Measurements from ENCODE around the gene RAP1A.
A peak's percentile ranks its signal among the peaks of the same experiment; 100 is the strongest.

The RAP1A gene

DNA sequence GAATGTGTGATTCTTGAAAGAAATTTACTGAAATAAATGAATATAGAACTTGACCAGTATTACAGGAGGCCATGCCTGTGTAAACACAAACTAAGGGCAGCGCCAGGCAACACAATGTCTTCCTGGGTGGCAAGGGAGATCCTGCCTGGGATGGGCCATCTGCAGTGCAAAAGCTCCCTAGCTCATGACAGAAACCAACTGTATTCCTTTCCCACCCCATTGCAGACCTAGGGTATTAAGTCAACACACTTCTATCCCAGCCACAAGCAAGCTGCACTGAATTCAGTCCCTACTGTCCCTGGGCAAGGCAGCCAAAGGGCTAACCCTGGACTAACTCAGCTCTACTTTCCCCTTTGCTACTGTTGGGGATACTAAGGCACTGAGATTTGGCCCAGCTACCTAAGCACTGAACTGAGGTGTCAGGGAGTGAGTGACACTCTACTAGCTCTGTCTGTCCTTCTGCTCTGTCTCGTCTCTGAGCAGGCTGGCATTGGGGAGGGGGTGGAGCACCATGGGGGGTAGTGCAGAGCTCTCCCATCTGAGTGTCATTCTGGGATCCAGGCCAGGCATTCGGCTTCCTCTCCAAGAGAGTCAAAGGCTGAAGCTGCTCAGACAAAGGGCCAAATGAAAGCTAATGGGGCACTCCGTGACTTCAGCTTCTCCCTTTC is 117.1 kb downstream of the RAP1A start:
- in situ Hi-C loops (cut with HindIII; ENCODE audit: low pct_ligation_motif_present, low sequenced_read_pairs) = no loop called here

DNA sequence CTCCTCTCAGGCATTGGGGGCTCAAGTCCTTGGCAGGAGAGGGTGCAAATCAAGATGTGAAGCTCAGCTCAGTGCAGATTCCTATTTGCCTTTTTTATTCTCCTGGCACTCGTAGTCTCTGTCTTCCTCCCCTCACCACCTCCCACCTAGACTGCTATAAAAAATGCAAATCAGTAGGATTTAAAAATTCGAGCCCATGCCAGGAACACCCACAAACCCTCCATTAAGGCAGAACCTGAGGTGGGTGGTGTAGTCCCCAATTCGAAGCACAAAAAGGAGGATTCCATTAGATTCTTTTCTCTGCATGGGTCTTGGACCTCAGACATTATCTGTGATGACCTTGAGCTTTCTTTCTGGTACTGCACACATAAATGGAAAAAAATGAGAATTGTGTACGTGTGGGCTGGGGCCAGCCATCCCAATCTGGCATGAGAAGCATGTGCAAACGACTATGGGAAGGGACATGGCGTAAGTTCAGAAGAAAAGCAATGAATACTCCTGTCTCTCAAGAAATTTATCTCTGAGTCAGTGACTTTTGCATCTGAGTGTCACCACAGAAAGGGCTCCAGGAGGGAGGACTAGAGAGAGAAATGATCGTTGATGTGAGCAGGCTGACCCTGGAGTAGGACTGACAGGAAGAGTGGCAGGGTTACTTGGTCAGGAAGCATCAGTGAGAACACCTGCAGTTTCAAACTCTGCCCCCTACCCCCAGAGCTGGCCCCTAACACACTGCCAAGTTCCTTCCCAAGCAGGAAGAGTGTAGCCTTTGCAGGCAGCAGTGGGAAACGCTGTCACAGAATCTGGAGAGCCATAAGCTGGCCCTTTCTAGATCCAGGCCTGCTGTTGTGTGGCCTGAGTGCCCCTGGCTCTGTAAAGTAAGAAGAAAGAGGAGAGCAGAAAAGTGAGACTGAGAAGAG is 117.9 kb downstream of the RAP1A start:
- no peak overlapping the region for H3K4me3 ChIP-seq (ENCODE audit: low read depth, low read length)
- H3K27ac ChIP-seq = no peak overlapping the region
- TF ChIP-seq, protein P1, sequence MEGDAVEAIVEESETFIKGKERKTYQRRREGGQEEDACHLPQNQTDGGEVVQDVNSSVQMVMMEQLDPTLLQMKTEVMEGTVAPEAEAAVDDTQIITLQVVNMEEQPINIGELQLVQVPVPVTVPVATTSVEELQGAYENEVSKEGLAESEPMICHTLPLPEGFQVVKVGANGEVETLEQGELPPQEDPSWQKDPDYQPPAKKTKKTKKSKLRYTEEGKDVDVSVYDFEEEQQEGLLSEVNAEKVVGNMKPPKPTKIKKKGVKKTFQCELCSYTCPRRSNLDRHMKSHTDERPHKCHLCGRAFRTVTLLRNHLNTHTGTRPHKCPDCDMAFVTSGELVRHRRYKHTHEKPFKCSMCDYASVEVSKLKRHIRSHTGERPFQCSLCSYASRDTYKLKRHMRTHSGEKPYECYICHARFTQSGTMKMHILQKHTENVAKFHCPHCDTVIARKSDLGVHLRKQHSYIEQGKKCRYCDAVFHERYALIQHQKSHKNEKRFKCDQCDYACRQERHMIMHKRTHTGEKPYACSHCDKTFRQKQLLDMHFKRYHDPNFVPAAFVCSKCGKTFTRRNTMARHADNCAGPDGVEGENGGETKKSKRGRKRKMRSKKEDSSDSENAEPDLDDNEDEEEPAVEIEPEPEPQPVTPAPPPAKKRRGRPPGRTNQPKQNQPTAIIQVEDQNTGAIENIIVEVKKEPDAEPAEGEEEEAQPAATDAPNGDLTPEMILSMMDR (IDR thresholded peaks at IDR 0.05; ENCODE audit: low read depth, low read length, missing control alignments) = no peak
- no peaks in the 10 kb centered on the region for H3K36me3 ChIP-seq (replicated peaks)
- H3K27me3 ChIP-seq (replicated peaks) = no peaks in the 10 kb centered on the region
- no peak for DNase-seq
- in situ Hi-C loops (cut with HindIII; ENCODE audit: low pct_ligation_motif_present, low sequenced_read_pairs) = no loop called here

More for the DNA sequence above, 117.1 kb downstream of the RAP1A start:
- no peaks in the 10 kb centered on the region for H3K36me3 ChIP-seq (replicated peaks)
- TF ChIP-seq, protein P1 (IDR thresholded peaks at IDR 0.05; ENCODE audit: low read depth, low read length, missing control alignments) = no peak
- no peak overlapping the region for H3K4me3 ChIP-seq (ENCODE audit: low read depth, low read length)
- H3K27me3 ChIP-seq (replicated peaks) = no peaks in the 10 kb centered on the region
- DNase-seq = no peak
- no peak overlapping the region for H3K27ac ChIP-seq

DNA sequence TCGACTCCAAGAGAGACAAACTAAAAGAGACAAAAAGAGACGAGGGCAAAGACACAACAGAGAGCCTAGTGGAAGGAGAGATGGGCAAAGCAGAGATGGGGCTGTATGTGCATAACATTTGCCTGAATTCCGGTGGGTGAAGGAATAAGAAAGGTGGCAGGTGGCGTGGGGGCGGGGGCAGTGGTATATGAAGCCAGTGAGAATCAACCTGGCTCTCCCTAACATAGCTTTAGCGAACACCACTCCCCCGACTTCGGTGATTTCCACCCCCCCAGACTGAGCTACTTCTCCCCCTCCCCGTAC is 118.5 kb downstream of the RAP1A start:
- DNase-seq = no peak
- no peaks in the 10 kb centered on the region for H3K27me3 ChIP-seq (replicated peaks)
- H3K36me3 ChIP-seq (replicated peaks) = no peaks in the 10 kb centered on the region
- TF ChIP-seq, protein P1 (IDR thresholded peaks at IDR 0.05; ENCODE audit: low read depth, low read length, missing control alignments) = no peak
- in situ Hi-C loops (cut with HindIII; ENCODE audit: low pct_ligation_motif_present, low sequenced_read_pairs) = no loop called here
- no peak overlapping the region for H3K27ac ChIP-seq
- H3K4me3 ChIP-seq (ENCODE audit: low read depth, low read length) = peak overlapping the region; percentile 64

DNA sequence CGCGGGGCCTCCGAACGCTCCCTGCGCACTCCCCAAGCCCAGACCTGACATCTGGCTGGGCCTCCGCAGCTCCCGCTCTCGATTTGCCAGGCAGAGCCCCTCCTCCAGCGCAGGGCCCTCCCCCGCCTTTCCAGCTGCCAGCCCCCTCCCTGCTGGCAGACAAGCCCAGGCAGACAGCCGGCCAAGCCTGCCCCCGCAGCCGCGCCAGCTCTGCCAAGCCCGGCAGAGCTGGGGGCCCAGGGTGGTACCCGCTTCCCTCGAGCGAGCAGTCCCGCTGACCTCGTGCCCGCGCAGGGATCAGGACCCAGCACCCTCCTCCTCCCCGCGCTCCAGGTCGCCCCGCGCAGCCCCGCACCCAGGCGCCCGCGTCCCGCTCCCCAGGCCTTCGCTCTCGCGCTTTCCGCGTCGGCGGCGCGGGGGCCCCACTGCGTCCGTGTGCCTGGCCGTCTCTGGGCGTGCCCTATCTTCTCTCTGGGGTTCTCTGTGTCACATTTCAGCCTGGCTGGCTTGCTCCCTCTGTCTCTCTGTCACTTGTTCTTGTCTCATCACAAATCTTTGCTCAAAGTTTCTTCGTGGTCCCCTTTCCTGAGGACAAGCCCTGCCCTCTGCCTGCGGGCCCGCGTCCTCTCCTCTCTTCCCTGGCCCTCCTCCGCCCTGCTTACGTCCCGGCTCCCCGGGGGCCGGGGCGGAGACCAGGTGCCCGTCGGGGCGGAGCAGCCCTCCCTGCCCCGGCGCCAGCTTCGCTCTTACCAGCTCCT is 119.0 kb downstream of the RAP1A start:
- in situ Hi-C loops (cut with HindIII; ENCODE audit: low pct_ligation_motif_present, low sequenced_read_pairs) = no loop called here
- H3K27ac ChIP-seq = no peak overlapping the region
- DNase-seq = no peak
- peak overlapping the region; percentile 64 for H3K4me3 ChIP-seq (ENCODE audit: low read depth, low read length)
- TF ChIP-seq, protein P1 (IDR thresholded peaks at IDR 0.05; ENCODE audit: low read depth, low read length, missing control alignments) = no peak
- no peaks in the 10 kb centered on the region for H3K27me3 ChIP-seq (replicated peaks)
- no peaks in the 10 kb centered on the region for H3K36me3 ChIP-seq (replicated peaks)

DNA sequence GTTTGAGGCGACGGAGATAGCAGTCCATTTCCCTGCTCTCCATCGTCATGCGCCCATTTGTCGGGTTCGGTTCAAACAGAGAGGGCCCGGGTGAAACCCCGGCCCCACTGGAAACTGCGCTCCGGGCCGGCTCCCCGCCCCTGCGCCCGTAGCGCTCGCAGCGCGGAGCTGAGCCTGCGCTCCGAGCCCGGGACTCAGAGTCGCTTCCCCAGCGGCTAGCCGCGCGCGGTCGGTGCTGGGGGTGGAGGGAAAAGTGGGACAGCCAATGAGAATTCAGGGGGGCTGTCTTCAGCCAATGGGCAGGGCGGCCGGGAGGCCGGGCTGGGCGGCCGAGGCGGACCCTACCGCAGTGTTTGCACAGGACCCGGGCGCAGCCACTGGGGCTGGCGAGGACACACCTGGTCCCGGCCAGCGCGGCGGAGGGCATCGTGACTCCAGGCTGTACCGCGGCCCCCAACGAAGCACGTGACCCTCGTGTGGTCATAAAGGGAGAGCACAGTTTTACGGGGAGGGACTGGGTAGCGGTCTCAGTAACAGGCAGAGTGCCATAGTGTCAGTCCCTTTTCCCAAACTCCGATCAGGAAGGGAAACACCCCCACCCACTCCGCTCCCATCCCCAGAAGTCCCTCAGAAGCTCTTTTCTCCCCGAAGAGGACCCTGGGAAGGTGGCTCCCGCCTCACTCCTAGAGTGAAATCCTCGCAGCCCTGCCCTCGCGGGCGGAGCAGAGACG is 119.8 kb downstream of the RAP1A start, which contains the start of gene INKA2:
Gene INKA2 (minus strand): TSS at position 202 of the 731 bp plus-strand sequence. CDS start 153 bp downstream, at position 49.
- Histone ChIP-seq H3K27me3 (replicated peaks) (no peaks in the 10 kb centered on the region), H3K27ac (no peak within 1 kb of the TSS), H3K4me3 (ENCODE audit: low read depth, low read length) (peak within 1 kb of the TSS; percentile 64), H3K36me3 (replicated peaks) (no peaks in the 10 kb centered on the region)
- in situ Hi-C loops (cut with HindIII; ENCODE audit: low pct_ligation_motif_present, low sequenced_read_pairs) = no loop called here
- peak; percentile 70 for DNase-seq
- TF ChIP-seq, protein P1 (IDR thresholded peaks at IDR 0.05; ENCODE audit: low read depth, low read length, missing control alignments) = peak; percentile 1
